HG02840 (cell line): Measurements from ENCODE around the gene APLN.

Source experiments
- ATAC-seq: cut with Tn5 transposase; IDR thresholded peaks from one replicate; pipeline ENCODE4 v1.9.1; 2021; ENCODE audit warnings: mild to moderate bottlenecking, moderate library complexity, moderate number of reproducible peaks; ENCODE audit not compliant: unreplicated experiment, low FRiP score

Gene APLN, protein sequence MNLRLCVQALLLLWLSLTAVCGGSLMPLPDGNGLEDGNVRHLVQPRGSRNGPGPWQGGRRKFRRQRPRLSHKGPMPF

DNA sequence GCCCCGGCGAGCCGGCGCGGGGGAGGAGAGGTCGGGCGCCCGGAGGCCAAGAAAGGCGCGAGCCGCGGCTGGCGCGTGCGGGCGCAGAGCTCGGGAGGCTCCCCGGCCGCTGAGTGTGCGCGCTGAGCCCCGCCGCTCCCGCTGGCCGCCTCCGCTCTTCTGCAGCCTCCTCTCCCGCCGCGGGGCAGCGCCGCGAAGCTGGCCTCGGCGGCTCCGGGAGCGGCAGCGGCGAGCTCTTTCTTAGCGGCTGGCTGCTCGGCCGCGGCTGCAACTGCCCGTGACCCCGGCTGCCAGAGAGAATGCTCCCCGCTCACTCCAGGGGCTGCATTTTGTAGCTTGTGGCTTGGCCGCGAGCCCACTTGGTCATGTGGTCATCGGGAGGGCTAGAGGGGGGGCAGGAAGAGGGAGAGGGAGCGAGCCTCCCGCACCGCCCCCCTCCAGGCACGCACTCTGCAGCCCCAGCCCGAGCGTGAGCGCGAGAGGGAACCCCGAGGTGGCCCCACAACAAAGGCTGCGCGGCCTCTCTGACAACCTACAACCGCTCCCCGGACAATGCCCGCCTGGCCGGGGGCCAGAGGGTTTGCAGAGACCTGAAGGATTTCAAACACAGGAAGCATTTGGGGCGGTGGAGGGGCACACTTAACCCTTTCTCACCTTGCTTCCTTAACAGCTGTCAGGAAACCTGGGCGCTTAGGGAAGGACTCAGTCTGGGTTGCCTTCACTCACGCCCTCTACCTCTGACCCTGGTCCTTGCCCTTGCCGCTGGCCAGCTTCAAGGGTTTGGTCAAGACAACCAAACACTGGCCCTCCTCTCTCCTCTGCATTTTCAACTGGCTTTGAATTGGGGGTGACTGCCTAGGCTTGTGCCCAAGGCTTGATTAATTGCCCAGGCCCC is at the start of gene APLN:
APLN (minus strand) TSS at position 305 of the 895 bp plus-strand sequence. CDS start 326 bp downstream, outside the sequence.
- ATAC-seq: no peak

DNA sequence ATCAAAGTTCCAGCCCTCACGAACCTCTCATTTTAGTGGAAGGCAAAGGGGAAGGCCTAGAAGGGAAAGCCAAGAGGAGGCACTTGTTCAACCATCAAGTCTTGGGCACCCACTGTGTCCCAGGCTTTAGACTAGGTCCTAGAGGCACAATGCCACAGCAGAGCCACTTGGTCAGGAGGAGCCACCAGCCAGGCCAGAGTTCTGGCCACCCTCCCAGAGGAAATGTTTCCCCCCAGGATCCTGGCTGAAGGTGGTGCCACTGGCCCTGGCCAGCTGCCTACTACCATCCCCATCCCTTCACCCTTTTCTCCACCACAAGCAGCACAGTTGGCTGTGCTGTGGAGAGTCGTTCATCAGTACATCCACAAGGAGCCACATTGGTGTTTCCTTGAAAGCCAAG is 49.7 kb upstream of the APLN start:
- ATAC-seq: no peak

DNA sequence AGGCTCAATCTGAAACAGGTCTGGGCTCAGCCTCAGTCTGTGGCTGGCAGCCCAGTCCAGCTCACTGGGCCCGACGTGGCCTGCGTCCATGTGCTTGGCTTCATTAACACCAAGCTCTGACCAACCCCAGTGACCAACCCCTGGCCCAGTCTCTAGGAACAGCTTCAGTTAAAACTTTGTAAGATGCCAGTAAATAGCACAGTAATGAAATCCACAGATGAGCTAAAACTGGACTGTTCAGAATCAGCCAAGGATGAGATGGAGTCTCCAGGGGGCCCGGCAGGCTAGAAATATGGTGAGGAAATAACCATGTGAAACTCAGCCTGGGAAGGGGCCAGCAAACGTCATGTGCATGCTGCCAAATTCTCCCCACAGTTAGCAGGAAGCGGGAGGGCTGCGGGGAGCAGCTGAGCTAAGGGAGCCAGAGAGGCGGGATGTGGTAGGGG is 46.9 kb upstream of the APLN start:
- ATAC-seq: no peak

DNA sequence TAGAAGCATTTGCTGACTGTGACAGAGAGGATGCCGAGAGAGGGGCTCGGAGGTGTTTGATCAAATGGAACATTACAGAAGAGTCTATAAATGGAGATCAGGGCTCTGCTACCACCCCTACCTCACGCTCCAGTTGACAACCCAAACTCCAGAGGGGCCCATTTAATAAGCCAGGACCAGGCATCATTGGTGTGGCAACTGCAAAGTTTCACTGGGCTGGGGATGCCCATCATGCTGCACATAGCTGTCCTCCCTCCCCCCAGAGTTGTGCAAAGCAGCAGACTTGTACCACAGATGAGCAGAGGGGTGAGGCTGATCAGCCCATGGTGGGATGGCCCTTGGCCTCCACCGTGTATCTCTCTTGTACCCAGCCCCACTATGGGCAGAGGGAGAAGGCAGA is 45.8 kb upstream of the APLN start:
- no peak for ATAC-seq

DNA sequence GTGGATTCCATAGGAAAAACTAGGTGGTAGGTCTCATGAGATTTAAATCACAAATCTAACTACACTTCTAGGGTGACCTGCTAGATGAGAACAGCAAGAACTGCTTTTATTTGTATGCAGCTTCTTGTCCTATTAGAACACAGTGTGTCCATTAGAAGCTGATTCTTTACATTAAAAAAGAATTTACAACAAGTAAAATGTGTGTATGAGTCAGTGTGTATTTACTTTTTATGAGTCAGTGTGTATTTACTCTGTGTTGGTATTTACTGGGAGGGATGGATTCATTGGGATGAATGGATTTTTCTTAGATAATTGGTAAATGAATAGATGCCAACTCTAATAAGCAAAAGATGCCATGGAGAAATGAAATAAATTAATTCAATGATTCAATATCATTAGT is 43.4 kb upstream of the APLN start:
- ATAC-seq: no peak

DNA sequence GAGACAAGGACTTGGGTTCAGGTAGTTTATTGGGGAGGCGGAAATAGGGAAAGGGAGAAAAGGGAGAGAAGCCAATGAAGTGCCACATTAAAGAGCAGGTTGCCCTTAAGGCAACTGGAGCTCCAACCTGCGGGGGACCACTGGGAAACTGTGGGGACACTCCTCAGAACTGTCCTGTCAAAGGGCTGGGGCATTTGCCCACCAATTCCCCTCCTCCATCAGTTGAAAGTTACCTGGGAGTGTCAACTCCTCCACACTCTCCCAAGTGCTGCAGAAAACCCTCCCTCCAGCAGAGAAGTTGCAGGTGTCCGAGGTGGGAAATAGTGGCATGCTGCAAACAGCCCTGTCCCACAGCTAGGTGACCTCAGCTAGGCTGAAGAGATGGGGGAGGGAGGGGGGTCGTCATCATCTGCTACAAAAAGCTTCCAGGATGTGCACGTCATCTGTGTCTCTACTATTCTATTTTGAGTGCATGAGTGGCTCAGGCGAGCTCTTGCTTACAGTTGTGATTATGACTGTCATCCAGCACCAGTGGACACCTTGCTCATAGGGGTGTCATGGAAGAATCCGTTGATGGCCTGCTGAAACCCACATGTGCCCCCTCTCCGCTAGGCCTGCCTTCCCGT is 42.6 kb upstream of the APLN start:
- no peak for ATAC-seq

DNA sequence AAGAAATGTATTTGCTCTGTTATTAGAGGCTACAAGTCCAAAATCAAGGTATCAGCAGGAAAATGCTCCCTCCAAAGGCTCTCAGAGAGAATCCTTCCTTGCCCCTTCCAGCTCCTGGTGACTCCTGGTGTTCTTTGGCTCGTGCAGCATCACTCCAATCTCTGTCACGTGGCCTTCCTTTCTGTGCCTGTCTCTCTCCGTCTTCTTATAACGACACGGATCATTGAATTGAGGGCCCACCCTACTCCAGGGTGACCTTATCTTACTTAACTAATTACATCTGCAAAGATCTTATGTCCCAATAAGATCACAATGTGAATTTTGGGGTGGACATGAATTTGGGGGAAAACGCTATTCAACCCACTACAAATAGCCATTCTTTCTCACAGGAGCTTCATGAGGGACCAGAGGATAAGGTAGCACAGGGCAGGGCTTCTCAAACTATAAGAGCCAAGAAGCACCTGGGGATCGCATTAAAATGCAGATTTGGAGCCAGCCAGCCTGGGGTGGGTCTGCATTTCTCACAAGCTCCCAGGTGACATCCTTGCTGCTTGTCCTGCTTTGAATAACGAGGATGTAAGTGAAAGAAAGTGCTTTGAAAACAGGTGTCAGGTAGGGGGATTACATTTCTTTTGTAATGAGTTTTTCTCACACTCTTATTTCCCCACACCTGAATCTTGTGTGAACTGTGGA is 41.9 kb upstream of the APLN start:
- no peak for ATAC-seq

DNA sequence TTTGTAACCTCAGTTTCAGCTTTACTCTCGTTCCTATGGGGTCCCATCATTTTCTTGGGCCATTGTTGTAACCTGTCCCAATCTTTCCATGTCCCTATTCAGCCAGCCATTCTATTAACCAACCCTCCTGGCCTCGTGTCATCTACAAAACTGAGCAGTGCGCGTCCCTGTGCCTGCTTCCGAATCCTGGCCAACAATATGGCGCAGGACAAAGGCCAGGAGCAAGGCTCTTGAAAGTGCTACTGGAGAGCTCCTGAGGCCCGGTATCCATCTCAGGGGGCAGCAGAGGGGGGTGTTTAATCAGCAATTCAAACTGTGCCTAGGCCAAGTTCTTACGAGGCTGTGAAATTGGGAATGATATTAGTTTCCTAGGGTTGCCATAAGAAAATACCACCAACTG is 41.2 kb upstream of the APLN start:
- no peak for ATAC-seq

DNA sequence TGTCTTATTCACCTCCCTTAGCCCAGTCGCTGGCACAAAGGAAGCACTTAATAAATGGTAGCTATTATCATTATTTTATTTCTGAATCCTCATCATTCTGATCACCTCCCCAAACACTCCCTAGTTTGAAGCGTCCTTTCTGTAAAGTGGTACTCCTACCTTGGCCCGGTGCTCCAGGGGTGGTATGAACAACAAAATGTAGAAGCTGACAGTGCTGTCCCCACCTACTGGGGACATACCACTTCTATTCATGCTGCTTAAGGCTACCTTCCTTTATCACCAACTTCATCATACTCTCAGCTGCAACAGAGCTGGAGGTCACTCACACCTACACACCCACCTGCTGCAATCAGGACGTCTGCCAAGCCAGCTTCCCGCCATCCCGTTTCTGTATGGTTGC is 40.8 kb upstream of the APLN start:
- ATAC-seq: no peak

DNA sequence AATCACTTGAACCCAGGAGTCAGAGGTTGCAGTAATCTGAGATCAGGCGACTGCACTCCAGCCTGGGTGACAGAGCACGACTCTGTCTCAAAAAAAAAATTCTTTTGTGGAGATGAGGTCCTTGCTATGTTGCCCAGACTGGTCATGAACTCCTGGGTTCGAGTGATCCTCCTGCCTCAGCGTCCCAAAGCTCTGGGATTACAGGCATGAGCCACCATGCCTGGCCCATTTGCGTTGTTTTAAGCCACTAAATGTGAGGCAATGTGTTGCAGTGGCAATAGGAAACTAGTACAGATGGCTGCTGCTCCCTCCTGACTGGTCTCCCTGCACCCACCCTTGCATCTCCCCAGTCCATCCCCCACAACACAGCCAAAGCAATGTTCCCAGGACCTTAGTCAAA is 40.0 kb upstream of the APLN start:
- no peak for ATAC-seq

DNA sequence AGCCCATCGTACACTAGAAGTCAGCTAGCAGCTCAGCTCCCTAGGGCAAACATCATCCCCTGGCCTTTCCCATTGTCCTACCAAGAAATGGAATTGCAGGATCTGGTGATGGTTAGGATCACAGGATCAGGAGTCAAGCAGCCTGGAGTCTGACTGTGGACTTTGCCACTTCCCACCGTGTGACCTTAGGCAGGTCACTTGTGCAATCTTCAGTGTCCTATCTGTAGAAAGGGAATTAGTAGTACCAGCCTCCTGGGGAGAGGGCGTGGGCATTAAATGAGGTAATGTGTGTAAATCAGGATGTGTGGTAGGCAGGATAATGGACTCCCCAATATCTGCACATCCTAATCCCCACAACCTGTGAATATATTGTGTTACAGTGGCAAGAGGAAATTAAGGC is 38.6 kb upstream of the APLN start:
- no peak for ATAC-seq

DNA sequence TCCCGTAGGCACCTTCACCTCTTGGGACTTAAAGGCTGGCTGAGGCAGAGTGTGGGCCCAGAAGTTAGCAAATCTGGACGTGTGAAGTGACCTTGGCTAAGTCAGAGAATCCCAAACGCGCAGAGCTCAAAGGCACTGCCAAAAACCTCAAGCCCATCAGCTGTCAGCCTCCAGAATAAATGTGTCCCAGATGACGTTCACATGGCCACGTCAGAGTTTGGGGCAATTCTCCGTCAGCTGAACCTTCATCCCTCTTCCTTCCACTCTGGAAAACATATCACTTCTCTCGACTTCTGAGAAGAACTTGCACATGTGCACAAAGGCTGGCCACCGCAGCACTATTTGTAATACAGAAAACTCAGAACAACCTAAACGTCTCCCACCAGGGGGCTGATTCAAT is 35.7 kb upstream of the APLN start:
- ATAC-seq: no peak

DNA sequence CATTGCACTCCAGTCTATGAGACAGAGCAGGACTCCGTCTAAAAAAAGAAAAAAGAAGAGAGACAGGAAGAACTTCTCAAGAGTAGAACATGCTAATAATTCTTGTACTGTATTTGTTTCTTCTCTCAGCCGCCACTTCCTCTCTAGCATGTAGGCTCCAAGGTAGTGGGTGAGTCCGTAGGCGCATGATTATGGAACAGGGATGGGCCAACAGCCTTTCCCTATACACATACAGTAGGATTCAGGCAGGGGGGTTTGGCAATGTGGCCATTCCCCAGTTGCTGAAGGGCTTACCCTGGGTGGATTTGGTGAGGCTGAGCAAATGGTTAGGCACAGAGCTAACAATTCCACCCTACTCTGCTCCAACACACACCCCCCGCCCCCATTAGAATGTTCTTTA is 35.0 kb upstream of the APLN start:
- ATAC-seq: no peak

DNA sequence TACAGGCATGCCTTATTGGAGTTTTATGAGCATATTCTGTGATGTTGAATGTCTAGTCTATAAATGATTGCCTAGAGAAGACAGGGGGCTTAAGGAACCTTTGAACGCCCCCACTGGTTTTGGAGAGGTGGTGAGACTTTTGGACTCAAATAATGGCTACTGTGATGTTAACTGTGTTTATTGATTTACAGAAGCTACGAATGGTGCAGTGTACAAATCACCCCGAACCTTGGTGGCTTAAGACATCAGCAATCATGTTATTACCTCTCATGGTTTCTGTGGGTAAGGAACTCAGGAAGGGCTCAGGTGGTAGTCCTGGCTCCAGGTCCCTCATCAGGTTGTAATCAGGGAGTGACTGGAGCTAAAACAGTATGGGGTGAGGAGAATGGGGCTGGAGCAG is 33.3 kb upstream of the APLN start:
- ATAC-seq: no peak

DNA sequence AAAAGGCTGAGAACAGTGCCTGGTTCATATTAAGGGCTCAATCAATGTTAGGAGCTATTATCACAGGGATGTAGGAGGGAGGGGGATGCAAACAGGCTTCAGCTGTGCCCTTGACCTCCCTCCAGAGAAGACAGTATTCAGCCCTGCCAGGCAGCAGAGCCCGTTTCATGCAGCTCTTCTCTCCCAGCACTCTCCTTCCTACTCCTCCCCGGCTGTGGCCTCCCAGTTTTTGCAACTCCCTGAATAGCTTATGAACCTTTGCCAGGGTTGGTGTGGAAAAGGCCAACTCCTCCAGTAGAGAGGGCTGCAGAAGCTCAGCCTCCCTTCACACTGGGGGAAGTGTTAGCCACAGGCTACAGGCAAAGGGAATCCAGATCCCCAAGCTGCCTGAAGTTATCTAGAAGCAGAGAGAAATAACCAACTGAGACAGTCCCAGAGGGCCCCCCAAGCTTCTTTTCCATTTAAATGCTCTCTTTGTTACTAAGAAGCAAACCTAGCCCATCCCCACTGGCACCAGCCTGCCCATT is 31.7 kb upstream of the APLN start:
- no peak for ATAC-seq

DNA sequence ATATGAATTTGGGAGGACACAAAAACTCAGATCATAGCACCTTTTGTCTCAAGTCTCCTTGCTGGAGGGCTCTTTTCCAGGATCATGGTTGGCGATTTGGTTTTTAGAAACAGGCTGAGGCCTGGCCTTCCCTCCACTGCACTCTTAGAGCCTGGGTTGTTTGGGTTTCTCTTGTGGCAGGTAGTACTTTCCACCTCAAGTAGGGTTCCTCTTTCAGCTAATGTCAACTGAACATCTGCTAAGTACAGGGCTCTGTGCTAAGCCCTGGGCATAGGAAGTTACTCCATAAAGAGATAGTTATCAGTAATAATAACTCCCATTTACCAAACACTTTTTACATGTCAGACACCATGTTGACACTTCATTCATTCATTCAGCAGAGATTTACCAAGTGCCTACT is 28.2 kb upstream of the APLN start:
- ATAC-seq: no peak

DNA sequence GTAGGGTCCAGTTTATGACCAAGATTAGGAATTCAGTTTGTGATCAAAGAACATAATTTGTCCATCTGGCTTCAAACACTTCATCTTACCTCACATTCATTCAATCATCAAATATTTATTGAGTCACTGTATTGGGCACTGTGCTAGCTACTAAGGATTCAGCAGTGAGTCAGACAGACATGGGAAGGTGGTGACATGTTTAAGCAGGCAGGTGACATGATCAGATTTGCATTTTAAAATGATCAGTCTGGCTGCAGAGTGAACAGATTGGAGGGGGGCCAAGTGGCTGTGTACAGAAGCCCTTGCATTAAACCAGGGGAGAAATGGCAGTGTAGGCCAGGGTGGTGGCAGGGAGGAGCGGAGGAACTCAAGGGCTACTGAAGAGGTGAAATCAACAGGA is 25.1 kb upstream of the APLN start:
- ATAC-seq: no peak

DNA sequence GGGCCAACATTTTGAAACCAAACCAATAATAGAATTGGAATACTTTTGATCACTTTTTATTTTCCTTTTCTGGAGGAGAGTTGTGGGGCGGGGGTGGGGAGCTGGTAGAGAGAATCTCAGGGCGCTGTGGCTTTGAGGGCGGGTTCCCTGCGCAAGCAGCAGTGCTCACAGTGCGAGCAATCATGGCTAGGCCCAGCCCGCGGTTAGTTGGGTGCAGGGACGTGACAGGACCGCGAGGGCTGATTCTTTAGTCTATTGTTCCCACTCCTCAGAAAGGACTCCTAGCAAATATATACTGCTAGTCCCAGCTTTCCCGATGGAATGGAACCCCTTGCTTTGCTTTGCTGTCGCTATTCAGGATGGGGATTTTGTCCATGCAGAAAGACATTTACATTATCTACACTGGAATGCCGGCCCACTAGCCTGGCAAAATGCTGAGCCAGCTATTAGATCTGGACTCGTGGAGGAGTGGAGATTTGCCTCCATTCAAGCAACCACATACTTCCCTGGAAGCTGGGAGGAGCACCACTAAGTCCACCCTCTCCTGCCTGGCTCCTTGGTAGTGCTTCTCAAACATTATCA is 23.9 kb upstream of the APLN start:
- no peak for ATAC-seq

DNA sequence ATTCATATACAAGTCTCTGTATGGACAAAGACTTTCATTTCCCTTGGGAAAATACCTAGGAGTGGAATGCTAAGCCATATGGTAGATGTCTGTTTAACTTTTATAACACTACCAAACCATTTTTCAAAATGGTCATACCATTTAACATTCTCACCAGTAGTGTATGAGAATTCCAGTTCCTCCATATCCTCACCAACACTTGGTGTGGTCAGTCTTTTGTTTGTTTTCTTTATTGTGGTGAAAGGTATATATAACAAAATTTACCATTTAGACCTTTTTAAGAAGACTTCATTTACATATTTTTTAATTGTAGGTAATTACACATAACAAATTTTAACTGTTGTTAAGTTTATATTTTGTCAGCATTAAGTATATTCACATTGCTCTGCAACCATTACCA is 12.7 kb upstream of the APLN start:
- no peak for ATAC-seq

DNA sequence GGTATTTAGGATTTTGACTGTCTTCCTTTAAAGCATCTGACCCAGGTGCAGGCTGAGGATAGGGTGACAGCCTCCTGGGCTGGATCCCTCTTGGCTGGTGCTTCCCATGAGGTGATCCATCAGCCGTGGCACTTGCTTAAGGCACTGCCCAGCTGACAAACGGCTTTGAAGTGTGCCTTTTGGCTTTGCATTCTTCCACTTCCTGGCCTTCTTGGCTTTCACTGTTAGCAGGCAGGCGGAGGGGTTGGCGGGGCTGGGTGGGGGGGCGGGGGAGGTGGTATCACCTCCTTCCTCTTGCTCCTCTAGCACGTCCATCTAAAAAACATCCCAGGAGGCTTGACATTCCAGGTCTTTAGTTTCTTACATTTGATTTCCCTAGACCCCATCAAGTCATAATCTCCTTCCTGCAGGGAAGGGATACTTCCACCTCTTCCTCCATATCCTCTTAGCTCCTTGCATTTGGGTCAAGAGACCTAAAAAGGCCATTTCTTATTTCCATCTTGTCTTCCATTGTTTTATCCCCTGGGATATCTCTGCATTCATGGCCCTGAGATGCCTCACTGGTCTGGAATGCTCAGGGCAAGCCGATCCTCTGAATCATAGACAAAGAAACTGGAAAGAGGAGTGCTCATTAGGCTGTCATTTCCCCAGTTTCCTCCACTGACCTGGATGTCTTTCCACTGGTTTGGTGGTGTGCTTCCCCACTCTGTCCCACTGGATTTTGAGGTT is 11.3 kb upstream of the APLN start:
- no peak for ATAC-seq
